HG03342 (cell line): ENCODE results near the gene MYOZ2.

Experiments
- ATAC-seq: cut with Tn5 transposase; IDR thresholded peaks from one replicate; pipeline ENCODE4 v1.9.1; 2021; ENCODE audit warnings: mild to moderate bottlenecking, moderate library complexity; ENCODE audit not compliant: unreplicated experiment

Gene MYOZ2

GRCh38 chr4:119135721-119136121 is at the start of gene MYOZ2:
Gene MYOZ2 (plus strand): TSS chr4:119135832. CDS start chr4:119136526, 694 bp downstream.
- no peak for ATAC-seq

GRCh38 chr4:119087121-119087520 is 48.5 kb upstream of the MYOZ2 start:
- ATAC-seq, result no peak

GRCh38 chr4:119087656-119088055 is 48.0 kb upstream of the MYOZ2 start:
- ATAC-seq, result no peak

- ATAC-seq, result no peak
These were observed 42.4 kb upstream of the MYOZ2 start for GRCh38 chr4:119093042-119093827.

- no peak for ATAC-seq
These were observed 38.2 kb upstream of the MYOZ2 start for GRCh38 chr4:119097282-119097900.

- no peak for ATAC-seq
These were observed 37.3 kb upstream of the MYOZ2 start for GRCh38 chr4:119098306-119098705.

- ATAC-seq, result no peak
These were observed 36.3 kb upstream of the MYOZ2 start for GRCh38 chr4:119099227-119099810.

- ATAC-seq, result no peak
These were observed 35.0 kb upstream of the MYOZ2 start for GRCh38 chr4:119100655-119101054.

GRCh38 chr4:119103263-119103662 is 32.4 kb upstream of the MYOZ2 start:
- no peak for ATAC-seq

- ATAC-seq, result no peak
These were observed 30.9 kb upstream of the MYOZ2 start for GRCh38 chr4:119104644-119105273.

- ATAC-seq, result no peak
These were observed 30.0 kb upstream of the MYOZ2 start for GRCh38 chr4:119105605-119106004.

- ATAC-seq, result no peak
These were observed 29.3 kb upstream of the MYOZ2 start for GRCh38 chr4:119106036-119107000.

- ATAC-seq, result no peak
These were observed 25.5 kb upstream of the MYOZ2 start for GRCh38 chr4:119110121-119110520.

GRCh38 chr4:119111296-119111695 is 24.3 kb upstream of the MYOZ2 start:
- ATAC-seq, result no peak

- ATAC-seq, result no peak
These were observed 22.5 kb upstream of the MYOZ2 start for GRCh38 chr4:119113033-119113655.

GRCh38 chr4:119116021-119116420 is 19.6 kb upstream of the MYOZ2 start:
- no peak for ATAC-seq

- ATAC-seq, result no peak
These were observed 18.4 kb upstream of the MYOZ2 start for GRCh38 chr4:119116925-119117900.

GRCh38 chr4:119118397-119118796 is 17.2 kb upstream of the MYOZ2 start:
- no peak for ATAC-seq

- no peak for ATAC-seq
These were observed 11.3 kb upstream of the MYOZ2 start for GRCh38 chr4:119124352-119124751.
